HG03521 (cell line): ENCODE results near the gene STS.
"Not testable (repeated sequence)": the region's sequence is repeated elsewhere in the genome, so short reads cannot be mapped to it uniquely, and the experiment has no call there.

Experiments
- ATAC-seq: cut with Tn5 transposase; IDR thresholded peaks from one replicate; pipeline ENCODE4 v1.9.1; 2021; ENCODE audit warnings: mild to moderate bottlenecking, moderate library complexity; ENCODE audit not compliant: unreplicated experiment

The STS gene

GRCh38 chrX:7170898-7171297, 23.4 kb downstream of the STS start:
- ATAC-seq, result no peak

GRCh38 chrX:7178859-7179258, 31.3 kb downstream of the STS start:
- not testable (repeated sequence) for ATAC-seq

- ATAC-seq, result no peak
Measured at GRCh38 chrX:7179446-7179845, 31.9 kb downstream of the STS start.

- no peak for ATAC-seq
Measured at GRCh38 chrX:7184816-7185215, 37.3 kb downstream of the STS start.

GRCh38 chrX:7188672-7189071, 41.2 kb downstream of the STS start:
- no peak for ATAC-seq

- no peak for ATAC-seq
Measured at GRCh38 chrX:7190157-7190556, 42.6 kb downstream of the STS start.

- no peak for ATAC-seq
Measured at GRCh38 chrX:7191681-7192110, 44.2 kb downstream of the STS start.

- no peak for ATAC-seq
Measured at GRCh38 chrX:7192871-7193270, 45.4 kb downstream of the STS start.

GRCh38 chrX:7194606-7195005, 47.1 kb downstream of the STS start:
- ATAC-seq, result no peak
